SKM-1 (cell line): Measurements from ENCODE around the gene ADAD1.
"Not testable (repeated sequence)": the region's sequence is repeated elsewhere in the genome, so short reads cannot be mapped to it uniquely, and the experiment has no call there.

Experiments used
- DNase-seq: peaks from one replicate; lab custom pipeline; 2025; ENCODE audit not compliant: unreplicated experiment; lab: John Stamatoyannopoulos, UW

Gene ADAD1

DNA sequence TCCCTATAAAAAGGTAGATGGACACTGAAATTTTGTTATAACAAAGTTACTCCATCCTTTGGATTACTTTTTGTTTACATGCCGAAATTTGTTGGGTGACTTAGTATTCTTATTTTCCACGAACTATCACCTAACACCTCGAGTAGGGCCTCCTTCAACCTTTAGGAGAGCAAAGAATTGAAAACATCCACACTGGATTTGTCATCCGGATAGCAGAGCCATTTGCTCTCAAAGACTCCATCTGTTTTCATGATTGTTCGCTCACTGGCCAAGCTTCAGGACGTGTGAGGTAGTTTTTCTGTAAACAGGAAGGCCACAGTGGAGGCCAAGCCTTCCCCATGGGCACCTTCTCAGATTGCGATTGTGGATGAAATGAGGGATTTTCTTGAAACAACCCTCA is at the start of gene ADAD1:
Gene ADAD1, plus strand, starts transcription at position 301 of the 400 bp plus-strand sequence. CDS start 1,059 bp downstream, outside the sequence.
- no peak for DNase-seq

DNA sequence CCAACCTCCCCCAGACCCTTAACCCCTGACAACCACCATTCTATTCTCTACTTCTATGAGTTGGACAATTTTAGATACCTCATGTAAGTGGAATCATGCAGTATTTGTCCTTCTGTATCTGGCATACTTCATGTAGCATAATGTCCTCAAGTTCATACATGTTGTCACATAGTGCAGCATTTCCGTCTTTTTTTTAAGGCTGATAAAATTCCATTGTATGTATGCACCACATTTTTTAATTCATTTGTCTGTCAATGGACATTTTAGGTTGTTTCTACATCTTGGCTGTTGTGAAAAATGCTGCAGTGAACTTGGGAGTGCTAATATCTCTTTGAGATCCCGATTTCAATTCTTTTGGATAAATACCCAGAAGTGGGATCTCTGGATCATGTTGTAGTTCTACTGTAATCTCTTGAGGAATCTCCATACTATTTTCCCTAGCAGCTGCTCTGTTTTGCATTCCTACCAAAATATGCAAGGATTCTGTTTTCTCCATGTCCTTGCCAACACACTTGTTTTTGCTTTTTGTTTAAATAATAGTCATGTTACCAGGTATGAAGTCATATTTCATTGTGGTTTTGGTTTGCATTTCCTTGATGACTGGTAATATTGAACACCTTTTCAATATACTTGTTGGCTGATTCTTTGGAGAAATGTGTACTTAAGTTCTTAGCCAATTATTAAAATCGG is 48.8 kb upstream of the ADAD1 start:
- no peak for DNase-seq

DNA sequence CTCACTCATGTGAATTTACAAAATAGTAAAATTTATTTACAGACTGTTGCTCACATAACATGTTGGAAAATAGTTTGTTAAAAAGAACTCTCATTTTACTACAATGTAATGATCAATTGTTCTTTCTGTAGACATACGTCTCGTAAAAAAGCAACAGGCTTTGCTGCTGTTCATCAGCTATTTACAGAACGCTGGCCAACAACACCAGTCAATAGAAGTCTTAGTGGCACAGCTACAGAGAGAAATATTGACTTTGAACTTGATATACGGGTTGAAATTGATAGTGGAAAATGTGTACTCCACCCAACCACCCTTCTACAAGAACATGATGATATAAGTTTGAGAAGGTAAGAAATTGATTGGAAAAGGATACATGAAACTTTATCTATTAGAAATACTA is 47.6 kb upstream of the ADAD1 start:
- no peak for DNase-seq

DNA sequence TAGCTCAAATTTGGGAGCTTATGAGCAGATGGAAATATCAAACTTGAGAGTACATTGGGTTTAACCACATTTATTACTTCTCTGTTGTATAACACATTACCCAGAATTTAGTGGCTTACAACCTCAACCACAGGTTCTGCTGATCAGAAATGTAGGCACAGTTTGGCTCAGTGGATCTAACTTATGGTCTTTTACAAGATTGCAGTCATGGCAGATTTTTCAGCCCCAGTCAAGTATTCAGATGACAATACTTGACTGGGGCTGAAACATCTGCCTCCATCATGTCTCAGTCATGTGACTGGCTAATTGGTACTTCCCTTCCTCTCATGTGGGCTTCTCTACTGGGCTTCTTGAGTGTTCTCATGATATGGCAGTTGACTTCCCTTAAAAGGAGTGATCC is 44.0 kb upstream of the ADAD1 start:
- no peak for DNase-seq

DNA sequence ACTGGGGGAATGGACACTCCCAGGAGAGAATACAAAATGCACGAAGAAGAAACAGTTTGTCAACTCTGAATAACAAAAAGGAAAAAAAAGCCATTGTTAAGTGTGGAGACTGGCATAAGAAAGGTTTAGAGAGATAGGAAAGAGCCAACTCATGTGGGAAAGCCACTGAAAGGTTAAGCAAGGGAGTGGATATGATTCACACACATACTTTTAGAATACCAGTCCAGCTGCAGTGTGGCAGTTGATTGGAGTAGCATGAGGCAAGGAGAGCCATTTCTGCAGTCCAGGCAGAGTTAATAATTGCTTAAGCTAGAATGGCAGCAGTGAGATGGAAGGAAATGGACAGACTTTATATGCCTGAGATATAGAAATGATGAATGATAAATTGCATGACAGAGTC is 36.9 kb upstream of the ADAD1 start:
- DNase-seq = no peak

DNA sequence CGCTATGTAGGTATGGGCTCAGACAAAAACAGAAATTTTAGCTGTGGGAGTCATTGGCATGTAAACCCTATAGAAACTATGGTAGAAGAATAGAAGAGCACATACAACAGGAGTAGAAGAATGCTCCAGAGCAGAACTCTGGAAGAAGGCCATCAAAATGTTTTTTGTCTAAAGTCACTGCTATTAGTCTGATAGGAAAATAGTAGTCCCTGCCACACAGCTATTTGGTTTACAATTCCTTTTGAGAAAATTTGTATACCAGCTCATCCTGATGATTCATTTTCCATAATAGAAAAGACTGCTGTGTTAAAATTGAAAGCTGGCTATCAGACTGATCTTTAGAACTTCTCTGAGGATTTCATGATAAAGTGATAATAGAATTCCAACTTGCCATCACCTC is 32.8 kb upstream of the ADAD1 start:
- DNase-seq = no peak

DNA sequence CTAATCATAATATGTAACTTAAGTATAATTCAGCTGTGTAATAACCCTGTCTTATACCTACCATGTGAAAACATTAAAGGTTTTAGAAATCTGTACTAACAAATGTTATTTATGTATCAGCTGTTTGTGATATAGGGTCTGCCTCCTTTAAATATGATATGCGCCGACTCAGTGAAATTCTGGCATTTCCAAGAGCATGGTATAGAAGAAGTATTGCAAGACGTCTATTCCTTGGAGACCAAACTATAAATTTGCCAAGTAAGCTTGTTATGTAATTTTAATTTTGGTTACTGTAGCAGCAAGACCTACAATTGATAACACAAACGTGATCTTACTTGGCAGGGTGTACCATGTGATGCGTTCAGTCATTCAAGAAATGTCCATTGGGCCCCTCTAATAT is 32.3 kb upstream of the ADAD1 start:
- no peak for DNase-seq

DNA sequence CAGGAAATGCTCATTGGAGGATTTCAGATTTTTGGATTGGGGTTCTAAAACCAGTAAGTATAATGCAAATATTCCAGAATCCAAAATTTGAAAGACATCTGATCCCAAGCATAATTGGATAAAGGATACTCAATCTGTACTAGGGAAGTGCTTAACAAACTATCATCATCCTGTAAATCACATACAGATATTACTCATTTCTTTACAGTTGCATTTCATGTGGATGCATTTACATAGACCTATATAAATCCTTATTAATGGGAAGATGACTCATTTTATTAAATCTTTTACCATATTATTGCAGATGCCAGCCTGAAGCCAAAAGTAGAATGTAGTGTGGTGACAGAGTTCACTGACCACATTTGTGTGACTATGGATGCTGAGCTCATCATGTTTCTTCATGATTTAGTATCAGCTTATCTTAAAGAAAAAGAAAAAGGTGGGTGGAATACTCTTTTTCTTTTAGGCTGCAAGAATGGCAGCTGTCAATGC is 22.4 kb upstream of the ADAD1 start:
- no peak for DNase-seq

DNA sequence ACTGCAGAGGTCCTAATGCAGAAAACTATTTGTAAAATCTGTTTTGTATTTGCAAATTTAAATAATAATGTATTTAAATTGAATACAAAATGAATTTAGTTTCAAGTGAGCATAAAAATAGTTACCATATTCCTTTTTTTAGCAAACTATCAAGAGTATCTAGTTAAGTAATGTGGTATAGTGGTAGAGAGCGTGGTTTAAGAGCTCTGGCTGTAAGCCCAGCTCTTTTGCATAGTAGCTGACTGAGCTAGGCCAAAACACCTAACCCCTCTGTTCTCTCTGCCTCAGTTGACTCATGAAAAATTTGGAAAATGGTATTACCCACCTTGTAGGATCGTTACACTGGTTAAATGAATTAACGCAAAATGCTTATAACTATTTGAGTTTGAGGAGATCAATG is 18.1 kb upstream of the ADAD1 start:
- DNase-seq = no peak

DNA sequence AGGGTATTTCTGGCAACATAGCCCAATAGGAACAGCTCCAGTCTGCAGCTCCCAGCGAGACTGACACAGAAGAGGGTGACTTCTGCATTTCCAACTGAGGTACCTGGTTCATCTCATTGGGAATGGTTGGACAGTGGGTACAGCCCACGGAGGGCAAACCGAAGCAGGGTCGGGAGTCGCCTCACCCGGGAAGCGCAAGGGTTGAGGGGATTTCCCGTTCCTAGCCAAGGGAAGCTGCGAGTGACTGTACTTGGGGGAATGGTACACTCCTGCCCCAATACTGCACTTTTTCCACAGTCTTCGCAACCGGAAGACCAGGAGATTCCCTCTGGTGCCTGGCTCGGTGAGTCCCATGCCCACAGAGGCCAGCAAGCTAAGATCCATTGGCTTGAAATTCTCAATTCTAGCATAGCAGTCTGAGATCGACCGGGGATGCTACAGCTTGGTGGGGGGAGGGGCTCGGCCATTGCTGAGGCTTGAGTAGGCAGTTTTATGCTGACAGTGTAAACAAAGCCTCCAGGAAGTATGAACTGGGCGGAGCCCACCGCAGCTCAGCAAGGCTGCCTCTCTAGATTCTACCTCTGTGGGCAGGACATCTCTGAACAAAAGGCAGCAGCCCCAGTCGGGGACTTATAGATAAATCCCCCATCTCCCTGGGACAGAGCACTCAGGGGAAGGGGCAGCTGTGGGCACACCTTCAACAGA is 14.0 kb upstream of the ADAD1 start:
- DNase-seq = no peak

DNA sequence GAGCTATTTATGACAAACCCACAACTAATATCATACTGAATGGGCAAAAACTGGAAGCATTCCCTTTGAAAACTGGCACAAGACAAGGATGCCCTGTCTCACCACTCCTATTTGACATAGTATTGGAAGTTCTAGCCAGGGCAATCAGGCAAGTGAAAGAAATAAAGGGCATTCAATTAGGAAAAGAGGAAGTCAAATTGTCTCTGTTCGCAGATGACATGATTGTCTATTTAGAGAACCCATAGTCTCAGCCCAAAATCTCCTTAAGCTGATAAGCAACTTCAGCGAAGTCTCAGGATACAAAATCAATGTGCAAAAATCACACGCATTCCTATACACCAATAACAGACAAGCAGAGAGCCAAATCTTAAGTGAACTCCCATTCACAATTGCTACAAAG is 10.0 kb upstream of the ADAD1 start:
- not testable (repeated sequence) for DNase-seq

DNA sequence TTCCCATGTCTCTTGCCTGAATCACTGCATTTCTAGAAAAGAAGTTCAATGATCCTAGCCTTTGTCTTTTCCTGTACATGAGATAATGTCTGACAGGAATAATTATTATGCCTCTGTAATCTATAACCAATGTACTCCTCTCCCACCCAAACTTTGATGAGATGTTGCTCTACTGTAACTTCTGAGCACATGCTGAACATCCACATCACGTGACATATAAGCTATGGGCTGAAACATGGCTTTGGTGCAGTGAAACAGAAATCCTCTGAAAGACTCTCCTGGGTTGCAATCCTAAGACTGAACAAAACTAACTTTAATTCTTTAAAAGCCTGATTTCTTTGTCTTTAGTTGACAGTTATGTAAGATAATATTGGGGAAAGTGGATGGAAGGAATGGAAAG is 1.5 kb upstream of the ADAD1 start:
- no peak for DNase-seq

DNA sequence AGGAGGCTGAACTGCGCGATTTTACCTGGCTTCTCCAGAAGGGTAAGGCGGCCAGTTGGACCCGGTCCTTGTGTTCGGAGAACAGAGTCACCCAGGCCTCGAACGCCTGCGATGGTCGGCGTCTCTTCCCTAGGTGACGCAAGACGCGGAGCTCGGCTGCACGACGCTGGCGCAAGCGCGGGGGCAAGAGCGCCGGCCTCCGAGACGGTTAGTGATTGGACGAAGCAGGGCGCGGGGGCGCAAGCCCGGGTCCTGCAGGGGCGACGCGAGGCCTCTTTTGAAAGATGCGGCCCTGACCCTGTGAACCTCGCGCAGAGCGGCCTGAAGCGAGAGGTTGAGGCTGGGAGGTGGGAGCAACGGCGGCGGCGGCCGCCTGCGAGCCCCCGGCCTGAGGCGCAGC is 428 bp downstream of the ADAD1 start:
- no peak for DNase-seq

DNA sequence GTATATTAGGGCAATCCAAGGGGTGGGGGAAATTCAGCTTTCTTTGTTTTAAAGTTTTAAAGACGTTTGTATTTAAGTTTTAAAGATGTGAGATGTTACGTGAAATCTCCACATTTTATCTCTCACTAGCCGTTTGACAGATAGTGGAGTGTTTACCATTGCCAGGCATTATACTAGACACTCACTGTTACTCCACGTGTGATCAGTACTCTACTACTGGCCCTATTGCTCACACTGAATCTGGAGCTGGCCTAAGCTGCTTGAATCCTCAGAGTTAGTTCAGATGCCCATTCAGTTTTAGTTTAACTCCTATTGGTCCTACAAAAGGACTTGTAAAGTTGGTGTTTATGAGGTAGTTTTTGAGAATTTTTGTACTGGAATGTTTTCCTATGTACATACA is 4.5 kb downstream of the ADAD1 start:
- no peak for DNase-seq

DNA sequence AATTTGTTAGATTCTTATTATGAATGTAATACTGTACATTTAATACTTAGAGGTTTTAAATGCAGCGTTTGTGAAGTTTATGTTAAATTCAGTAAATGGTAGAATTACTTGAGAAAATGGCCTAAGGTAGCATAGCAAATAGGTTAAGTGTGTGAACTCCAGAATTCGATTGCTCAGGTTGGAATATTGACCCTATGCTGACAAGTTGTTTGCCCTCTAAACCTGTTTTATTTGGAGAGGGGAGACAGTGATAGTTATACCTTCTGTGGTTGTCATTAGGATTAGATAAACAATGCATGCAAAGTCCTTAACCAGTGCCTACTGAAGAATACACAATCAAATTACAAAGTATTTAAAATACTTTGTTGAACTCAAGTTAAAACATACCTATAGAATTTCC is 5.4 kb downstream of the ADAD1 start:
- no peak for DNase-seq

DNA sequence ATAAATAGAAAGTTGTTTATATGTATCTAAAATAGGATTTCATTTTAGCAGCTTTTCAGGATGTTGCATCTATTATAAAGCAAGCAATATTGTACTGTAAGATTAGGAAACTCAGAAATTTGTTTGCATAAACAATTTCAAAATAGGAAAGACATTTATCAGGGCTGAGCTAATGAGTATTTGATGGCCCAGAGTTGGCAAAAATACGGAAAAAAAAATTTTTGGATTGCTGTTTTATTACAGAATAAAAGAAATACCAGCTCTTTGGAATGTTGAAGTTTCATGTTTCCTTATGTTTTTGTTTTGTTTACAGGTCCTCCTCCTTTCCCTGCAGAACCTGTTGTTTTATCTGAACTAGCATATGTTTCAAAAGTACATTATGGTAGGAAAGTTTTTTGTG is 14.5 kb downstream of the ADAD1 start:
- no peak for DNase-seq

DNA sequence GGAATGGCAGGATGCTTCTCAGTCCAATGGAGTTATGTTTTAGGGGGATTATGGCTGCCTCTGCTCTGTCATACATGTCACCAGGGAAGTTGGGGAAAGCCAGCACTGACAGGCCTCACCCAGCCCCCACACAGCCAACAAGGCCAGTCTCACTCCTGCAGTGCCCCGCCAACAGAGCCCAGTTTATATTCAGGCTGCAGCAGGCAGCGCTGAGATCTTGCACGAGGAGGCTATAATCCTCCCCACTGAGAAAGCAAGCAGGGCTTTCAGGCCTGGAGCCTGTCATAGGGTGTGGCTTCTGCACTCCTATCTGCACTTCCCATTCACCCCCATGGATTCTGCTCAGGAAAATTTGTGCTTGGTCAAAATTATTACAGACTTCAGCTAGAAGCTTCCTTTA is 25.1 kb downstream of the ADAD1 start:
- DNase-seq = no peak

DNA sequence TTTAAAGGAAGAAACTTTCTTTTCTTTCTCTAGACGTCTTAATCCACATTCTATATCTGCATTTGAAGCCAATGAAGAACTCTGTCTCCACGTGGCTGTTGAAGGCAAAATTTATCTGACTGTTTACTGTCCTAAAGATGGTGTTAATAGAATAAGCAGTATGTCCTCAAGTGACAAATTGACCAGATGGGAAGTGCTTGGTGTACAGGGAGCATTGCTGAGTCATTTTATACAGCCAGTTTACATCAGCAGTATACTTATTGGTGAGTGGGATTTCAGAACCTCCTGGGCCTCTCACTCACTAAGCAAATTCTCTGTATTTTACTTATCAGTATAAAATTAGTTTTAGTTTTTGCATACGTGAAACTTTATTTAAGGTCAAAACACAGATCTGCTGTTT is 33.7 kb downstream of the ADAD1 start:
- no peak for DNase-seq

DNA sequence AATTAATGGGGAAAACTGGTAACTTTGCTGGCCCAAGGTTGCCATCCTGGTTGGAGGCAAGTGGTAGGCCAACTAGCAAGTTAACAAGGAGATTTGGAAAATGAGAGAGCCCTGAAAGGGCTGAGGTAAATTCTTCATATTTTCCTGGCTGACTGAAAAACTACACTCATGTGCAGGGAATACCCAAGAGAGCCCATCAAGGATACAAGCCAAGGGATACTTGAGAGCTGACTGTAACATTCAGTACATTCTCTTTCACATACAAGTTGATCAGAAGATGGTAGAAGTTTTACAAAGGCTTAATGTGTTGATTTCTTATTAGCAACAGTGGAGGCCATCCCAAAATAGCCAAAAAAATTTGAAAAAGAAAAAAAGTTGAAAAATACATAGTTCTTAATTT is 44.4 kb downstream of the ADAD1 start:
- no peak for DNase-seq

DNA sequence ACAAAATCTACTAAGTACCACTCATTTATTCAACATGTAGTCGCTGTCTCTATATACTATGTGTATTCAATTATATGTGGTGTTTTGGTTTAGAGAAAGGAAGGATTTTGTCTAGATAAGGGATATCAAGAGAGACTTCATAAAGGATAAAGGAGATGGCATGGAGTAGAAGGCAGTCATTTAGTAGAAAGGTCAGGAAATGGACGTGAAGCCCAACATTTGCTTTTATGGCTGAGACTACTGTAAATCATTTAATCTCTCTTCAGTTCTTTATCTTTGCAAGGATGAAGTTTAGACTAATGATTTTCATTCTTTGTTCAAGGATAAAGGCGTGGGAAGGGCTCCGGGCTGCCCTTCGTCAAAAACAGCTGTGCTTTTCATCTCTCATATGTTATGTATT is 52.5 kb downstream of the ADAD1 start:
- DNase-seq = no peak

DNA sequence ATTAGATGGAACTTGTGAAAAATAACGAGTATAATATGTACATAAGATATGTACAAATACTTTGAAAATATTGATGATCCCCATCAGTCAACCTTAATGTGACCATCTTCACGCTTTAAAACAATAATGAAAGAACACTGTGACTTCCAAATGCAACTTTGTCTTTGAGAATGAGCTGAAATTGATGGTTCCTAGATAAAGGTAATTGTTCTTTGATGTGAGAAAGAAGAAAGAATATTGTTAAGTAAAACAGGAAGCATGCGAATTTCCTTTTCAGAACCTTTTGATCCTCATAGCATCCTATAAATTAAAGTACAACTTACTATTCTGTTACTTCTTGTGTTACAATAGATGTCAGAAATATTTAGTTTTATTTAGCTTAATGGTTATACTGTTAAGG is 55.5 kb downstream of the ADAD1 start:
- no peak for DNase-seq

DNA sequence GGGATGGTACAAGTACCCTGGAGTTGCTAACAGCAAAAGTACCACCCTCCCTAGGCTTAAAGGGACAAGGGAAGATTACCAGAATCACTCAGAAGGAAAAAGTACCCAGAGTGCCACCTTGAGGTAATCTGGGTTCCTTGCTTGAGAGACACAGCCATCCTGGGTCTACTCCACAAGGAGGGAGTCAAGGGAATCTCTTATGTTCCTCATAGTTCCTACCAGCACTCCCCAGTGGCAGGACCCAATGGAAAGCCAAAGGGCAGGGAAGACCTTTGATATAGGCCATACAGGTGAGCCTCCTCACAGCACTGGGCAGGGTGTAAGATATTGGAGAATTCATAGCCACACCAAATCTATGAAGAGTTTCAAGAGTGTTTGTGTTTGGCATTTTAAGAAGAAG is 72.0 kb downstream of the ADAD1 start:
- DNase-seq = no peak
